ENCODE measurements around the gene MAGI2. TPM values are rescaled to one million over a fixed set of nuclear protein-coding genes. Genes with fewer than 3 reads are reported as not detected.

Gene MAGI2
- total RNA-seq, 1 experiment from 2014 or later: 0.22 TPM

GRCh38 chr7:79357101-79357500, 96.4 kb downstream of the MAGI2 start (continued):
- TF ChIP-seq CTCF (IDR thresholded peaks at IDR 0.05 in 2 of 3, conservative IDR thresholded peaks at IDR 0.05 in 1 of 3; ENCODE audit: borderline replicate concordance in 1 of 3, insufficient read depth in 1 of 3, low read depth in 2 of 3, low read length in 2 of 3) (no peak), MAX (IDR thresholded peaks at IDR 0.05) (no peak), SRF (IDR thresholded peaks at IDR 0.05; ENCODE audit: low read depth) (no peak), ATF3 (IDR thresholded peaks at IDR 0.05) (no peak), ELF1 (IDR thresholded peaks at IDR 0.05; ENCODE audit: borderline replicate concordance, low read depth) (no peak), EZH2phosphoT487 (IDR thresholded peaks at IDR 0.05; ENCODE audit: borderline replicate concordance) (no peak), SP1 (IDR thresholded peaks at IDR 0.05; ENCODE audit: low read depth) (no peak), CEBPB (IDR thresholded peaks at IDR 0.05; ENCODE audit: low read depth) (no peak), POLR2AphosphoS5 (IDR thresholded peaks at IDR 0.05; ENCODE audit: low read depth, low read length) (no peak), RAD21 (IDR thresholded peaks at IDR 0.05; ENCODE audit: low read depth) (no peak), EGR1 (IDR thresholded peaks at IDR 0.05; ENCODE audit: low read depth) (no peak), EZH2 (IDR thresholded peaks at IDR 0.05) (no peak)

GRCh38 chr7:79353720-79354468, 99.6 kb downstream of the MAGI2 start:
- no peak overlapping the region for H3K4me2 ChIP-seq (ENCODE audit: low read length)
- no peaks in the 10 kb centered on the region for H3K9me2 ChIP-seq (ENCODE audit: insufficient read depth)
- POLR2A ChIA-PET: no interaction called here
- H3K4me1 ChIP-seq (ENCODE audit: control insufficient read depth in 1 of 2, insufficient read depth in 2 of 2, low read length in 2 of 2): no peaks in the 10 kb centered on the region
- no peaks in the 10 kb centered on the region for H3K79me2 ChIP-seq (ENCODE audit: insufficient read depth, low read length)
- no peak overlapping the region for H3K9ac ChIP-seq (ENCODE audit: low read length)
- ATAC-seq (no peak), DNase-seq (ENCODE audit: low read depth, low spot score) (no peak)
- BruUV-seq (replicated peaks): no TSS peak
- no peaks in the 10 kb centered on the region for H3K9me3 ChIP-seq (ENCODE audit: control insufficient read depth in 1 of 2, insufficient read depth in 1 of 2, low read depth in 1 of 2, low read length in 2 of 2)
- RAD21 ChIA-PET (ENCODE audit: low non-redundant PET in 1 of 2, low total read pairs in 2 of 2, uncharacterized antibody in 2 of 2, unreplicated experiment in 2 of 2): no interaction called here
- intact Hi-C loops (cut with micrococcal nuclease): no loop called here
- no peaks in the 10 kb centered on the region for H3K36me3 ChIP-seq (ENCODE audit: control insufficient read depth in 1 of 2, insufficient read depth in 2 of 2, low read length in 2 of 2)
- H3K27ac ChIP-seq (ENCODE audit: low read depth, low read length): no peak overlapping the region
- H3K4me3 ChIP-seq (replicated peaks in 1 of 2; ENCODE audit: low read depth in 1 of 2, low read length in 2 of 2): no peak overlapping the region
- CTCF ChIA-PET: no interaction called here
- no peak overlapping the region for H2AFZ ChIP-seq (ENCODE audit: low read depth, low read length, poor library complexity, severe bottlenecking)
- no peak for TF ChIP-seq TCF7L2 (IDR thresholded peaks at IDR 0.05; ENCODE audit: borderline replicate concordance, extremely low read depth, insufficient read depth, insufficient read length)
- TF ChIP-seq EGR1 (IDR thresholded peaks at IDR 0.05; ENCODE audit: low read depth): no peak
- no peak for TF ChIP-seq SRF (IDR thresholded peaks at IDR 0.05; ENCODE audit: low read depth)
- no peak for TF ChIP-seq EZH2 (IDR thresholded peaks at IDR 0.05)
- no peak for TF ChIP-seq ELF1 (IDR thresholded peaks at IDR 0.05; ENCODE audit: borderline replicate concordance, low read depth)
- TF ChIP-seq CTCF (IDR thresholded peaks at IDR 0.05 in 2 of 3, conservative IDR thresholded peaks at IDR 0.05 in 1 of 3; ENCODE audit: borderline replicate concordance in 1 of 3, insufficient read depth in 1 of 3, low read depth in 2 of 3, low read length in 2 of 3): no peak
- no peak for TF ChIP-seq POLR2AphosphoS5 (IDR thresholded peaks at IDR 0.05; ENCODE audit: low read depth, low read length)
- TF ChIP-seq YY1 (IDR thresholded peaks at IDR 0.05; ENCODE audit: extremely low read depth, insufficient replicate concordance, low read depth, low read length): no peak
- TF ChIP-seq RAD21 (IDR thresholded peaks at IDR 0.05; ENCODE audit: low read depth): no peak
- TF ChIP-seq CBX3 (IDR thresholded peaks at IDR 0.05; ENCODE audit: low read depth): no peak
- TF ChIP-seq ZNF274 (IDR thresholded peaks at IDR 0.05; ENCODE audit: low read depth, low read length): no peak
- TF ChIP-seq JUND (IDR thresholded peaks at IDR 0.05): no peak
- no peak for TF ChIP-seq FOSL1 (IDR thresholded peaks at IDR 0.05; ENCODE audit: low read depth)
- no peak for TF ChIP-seq SP1 (IDR thresholded peaks at IDR 0.05; ENCODE audit: low read depth)
- TF ChIP-seq CEBPB (IDR thresholded peaks at IDR 0.05; ENCODE audit: low read depth): no peak
- H3K27me3 ChIP-seq (ENCODE audit: insufficient read depth, low read length): no peaks in the 10 kb centered on the region
- H4K20me1 ChIP-seq (ENCODE audit: insufficient read depth): no peaks in the 10 kb centered on the region
